K562 (cell line): ENCODE measurements around the gene TMEM114. TPM values are rescaled to one million over a fixed set of nuclear protein-coding genes. Genes with fewer than 3 reads are reported as not detected.
A peak's percentile ranks its signal among the peaks of the same experiment; 100 is the strongest.

Source experiments
- ATF1 ChIP-seq, 2 experiments: fragments of 450-650 bp in 1 of 2; IDR thresholded peaks; 2 replicates each; pipeline ENCODE4 v1.6.1; 2016; ENCODE audit warnings: missing compliant biosample characterization in 1 of 2, missing genetic modification characterization in 1 of 2
- CEBPZ ChIP-seq: fragments of 150-350 bp; IDR thresholded peaks from 2 replicates; pipeline ENCODE4 v1.6.1; 2014; ENCODE audit warnings: low read depth, mild to moderate bottlenecking, low read length, borderline replicate concordance
- CGGBP1 ChIP-seq: fragments of 250-450 bp; sonication (Bioruptor Pico); IDR thresholded peaks from 2 replicates; pipeline ENCODE4 v1.9.0; 2021; ENCODE audit warnings: mild to moderate bottlenecking
- EWSR1 ChIP-seq: fragments of 450-650 bp; IDR thresholded peaks from 2 replicates; pipeline ENCODE4 v1.6.1; 2018; ENCODE audit warnings: borderline replicate concordance, mild to moderate bottlenecking, low read depth, moderate library complexity; ENCODE audit not compliant: partially characterized antibody
- FOXJ2 ChIP-seq: fragments of 200-800 bp; sonication (Bioruptor generic); IDR thresholded peaks from 2 replicates; pipeline ENCODE4 v1.6.1; 2016; ENCODE audit warnings: missing genetic modification characterization, missing compliant biosample characterization
- IRF9 ChIP-seq: fragments of 450-650 bp; IDR thresholded peaks from 2 replicates; pipeline ENCODE4 v1.6.1; 2016; ENCODE audit warnings: missing biosample characterization, missing genetic modification characterization
- NFATC3 ChIP-seq: fragments of 450-650 bp; IDR thresholded peaks from 2 replicates; pipeline ENCODE4 v1.6.1; 2017; ENCODE audit warnings: mild to moderate bottlenecking
- RB1 ChIP-seq: fragments of 450-650 bp; IDR thresholded peaks from 2 replicates; pipeline ENCODE4 v1.6.1; 2017; ENCODE audit warnings: low read depth, mild to moderate bottlenecking
- SP1 ChIP-seq: sonication (generic); formaldehyde crosslinking; IDR thresholded peaks from 2 replicates; pipeline ENCODE4 v1.8.1; 2022; ENCODE audit warnings: mild to moderate bottlenecking, missing genetic modification reagents
- TFAM ChIP-seq: fragments of 250-450 bp; sonication (Bioruptor Pico); conservative IDR thresholded peaks from 2 replicates; pipeline ENCODE4 v1.5.0; 2021; ENCODE audit warnings: mild to moderate bottlenecking, moderate library complexity
- ZNF324 ChIP-seq: fragments of 250-450 bp; sonication (Bioruptor Pico); IDR thresholded peaks from 2 replicates; pipeline ENCODE4 v1.4.0; 2020; ENCODE audit warnings: mild to moderate bottlenecking
- ZNF444 ChIP-seq: fragments of 250-450 bp; sonication (Bioruptor Pico); IDR thresholded peaks from 2 replicates; pipeline ENCODE4 v1.4.0; 2020; ENCODE audit warnings: mild to moderate bottlenecking, moderate library complexity
- polyA plus RNA-seq, 8 experiments: library from polyadenylated mRNA; depleted of rRNA in 4 of 8; stranded (reverse) in 5 of 8; unstranded in 3 of 8; fragments of >200 nt; fragmentation: Nextera tagmentation in 2 of 8; fragmentation: Illumina TruSeq in 1 of 8; extraction: Ambion mirVana in 2 of 8; extraction: Trizol in 1 of 8; gene quantifications; 2 replicates each; pipeline versions ENCODE4 v1.2.1 to v1.2.3, GENCODE V29; 2011 to 2014; ENCODE audit warnings: inconsistent platforms in 1 of 8, missing spikeins in 1 of 8
- total RNA-seq, 7 experiments: library from RNA; depleted of rRNA in 6 of 7; stranded (reverse); fragments of >200 nt in 6 of 7; fragmentation: Illumina TruSeq in 2 of 7; extraction: Trizol in 2 of 7; gene quantifications; 2 replicates each; pipeline versions ENCODE4 v1.2.1 to v1.2.3, GENCODE V29; 2011 to 2021; ENCODE audit warnings: low replicate concordance in 1 of 7
- TF ChIP-seq, protein P1 (sequence below): fragments of 450-650 bp; IDR thresholded peaks from 2 replicates; pipeline ENCODE4 v1.6.1; 2017; ENCODE audit warnings: antibody characterized with exemption, mild to moderate bottlenecking

Gene TMEM114
- total and polyA plus RNA-seq, 9 of the 15 experiments (the other 6 are each of a cell fraction or from before 2014, with no cell fraction given) = not detected

GRCh38 chr16:8634991-8635736 is 44.9 kb upstream of the TMEM114 start (continued):
- no peak for TF ChIP-seq CEBPZ
- TF ChIP-seq, protein P1, sequence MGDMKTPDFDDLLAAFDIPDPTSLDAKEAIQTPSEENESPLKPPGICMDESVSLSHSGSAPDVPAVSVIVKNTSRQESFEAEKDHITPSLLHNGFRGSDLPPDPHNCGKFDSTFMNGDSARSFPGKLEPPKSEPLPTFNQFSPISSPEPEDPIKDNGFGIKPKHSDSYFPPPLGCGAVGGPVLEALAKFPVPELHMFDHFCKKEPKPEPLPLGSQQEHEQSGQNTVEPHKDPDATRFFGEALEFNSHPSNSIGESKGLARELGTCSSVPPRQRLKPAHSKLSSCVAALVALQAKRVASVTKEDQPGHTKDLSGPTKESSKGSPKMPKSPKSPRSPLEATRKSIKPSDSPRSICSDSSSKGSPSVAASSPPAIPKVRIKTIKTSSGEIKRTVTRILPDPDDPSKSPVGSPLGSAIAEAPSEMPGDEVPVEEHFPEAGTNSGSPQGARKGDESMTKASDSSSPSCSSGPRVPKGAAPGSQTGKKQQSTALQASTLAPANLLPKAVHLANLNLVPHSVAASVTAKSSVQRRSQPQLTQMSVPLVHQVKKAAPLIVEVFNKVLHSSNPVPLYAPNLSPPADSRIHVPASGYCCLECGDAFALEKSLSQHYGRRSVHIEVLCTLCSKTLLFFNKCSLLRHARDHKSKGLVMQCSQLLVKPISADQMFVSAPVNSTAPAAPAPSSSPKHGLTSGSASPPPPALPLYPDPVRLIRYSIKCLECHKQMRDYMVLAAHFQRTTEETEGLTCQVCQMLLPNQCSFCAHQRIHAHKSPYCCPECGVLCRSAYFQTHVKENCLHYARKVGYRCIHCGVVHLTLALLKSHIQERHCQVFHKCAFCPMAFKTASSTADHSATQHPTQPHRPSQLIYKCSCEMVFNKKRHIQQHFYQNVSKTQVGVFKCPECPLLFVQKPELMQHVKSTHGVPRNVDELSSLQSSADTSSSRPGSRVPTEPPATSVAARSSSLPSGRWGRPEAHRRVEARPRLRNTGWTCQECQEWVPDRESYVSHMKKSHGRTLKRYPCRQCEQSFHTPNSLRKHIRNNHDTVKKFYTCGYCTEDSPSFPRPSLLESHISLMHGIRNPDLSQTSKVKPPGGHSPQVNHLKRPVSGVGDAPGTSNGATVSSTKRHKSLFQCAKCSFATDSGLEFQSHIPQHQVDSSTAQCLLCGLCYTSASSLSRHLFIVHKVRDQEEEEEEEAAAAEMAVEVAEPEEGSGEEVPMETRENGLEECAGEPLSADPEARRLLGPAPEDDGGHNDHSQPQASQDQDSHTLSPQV = peak; percentile 69; the same call in 1 of the 2 replicates
- TF ChIP-seq CGGBP1 (CRISPR knock-in tag) = no peak
- no peak for TF ChIP-seq SP1 (CRISPR knock-in tag)
- TF ChIP-seq NFATC3 = no peak
- no peak for TF ChIP-seq IRF9 (tag)
- no peak for TF ChIP-seq FOXJ2
- no peak for TF ChIP-seq TFAM
- no peak for TF ChIP-seq ATF1 (CRISPR knock-in tag; IDR thresholded peaks at IDR 0.05)
- TF ChIP-seq ATF1 (tag; IDR thresholded peaks at IDR 0.05) = peak; percentile 55
- no peak for TF ChIP-seq ZNF324 (CRISPR knock-in tag)
- TF ChIP-seq ZNF444 (CRISPR knock-in tag) = no peak
- no peak for TF ChIP-seq EWSR1
- 0 out of 2 replicates have a peak, but pooled peaks have one; percentile 41 for TF ChIP-seq RB1
